ENCODE results near the gene ZNF44. TPM values are rescaled to one million over a fixed set of nuclear protein-coding genes. Genes with fewer than 3 reads are reported as not detected.

The ZNF44 gene
- total and polyA plus RNA-seq, 9 donors = 9.0 to 33.3 (median 15.5) TPM

DNA sequence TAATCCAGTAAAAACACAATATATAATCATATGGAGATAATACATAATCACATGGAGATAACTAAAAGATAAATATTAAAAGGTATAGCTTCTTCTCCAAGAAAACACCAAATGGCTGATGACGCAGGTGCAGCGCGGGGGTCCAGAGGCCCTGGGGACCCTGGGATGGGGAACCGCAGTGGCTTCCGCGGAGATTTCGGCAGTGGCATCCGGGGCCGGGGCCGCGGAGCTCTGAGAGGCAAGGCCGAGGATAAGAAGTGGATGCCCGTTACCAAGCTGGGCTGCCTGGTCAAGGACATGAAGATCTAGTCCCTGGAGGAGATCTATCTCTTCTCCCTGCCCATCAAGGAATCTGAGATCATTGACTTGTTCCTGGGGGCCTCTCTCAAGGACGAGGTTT lies 10.5 kb downstream of the ZNF44 start:
- DNase-seq = no peak
- no peak overlapping the region for H3K27ac ChIP-seq
- no peaks in the 10 kb centered on the region for H3K27me3 ChIP-seq

DNA sequence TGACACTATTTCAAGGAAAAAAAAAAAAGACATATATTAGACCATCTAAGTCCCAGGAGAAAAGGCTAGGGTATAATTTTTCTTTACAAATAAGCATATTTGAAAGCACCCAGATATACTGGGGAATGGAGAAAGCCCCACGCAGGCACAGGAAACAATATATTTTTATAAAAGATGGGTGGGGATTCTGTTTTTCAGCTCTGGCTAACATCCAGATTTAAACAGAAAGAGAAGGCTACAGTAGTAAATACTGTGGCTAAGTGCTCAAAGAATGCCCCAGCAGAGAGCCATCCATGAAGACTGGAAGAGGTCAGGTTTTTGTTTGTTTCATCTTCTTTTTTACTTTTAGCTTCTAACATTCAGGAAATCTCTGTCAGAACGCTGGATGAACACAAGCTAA lies 16.0 kb downstream of the ZNF44 start:
- no peak for TF ChIP-seq EP300 (IDR thresholded peaks at IDR 0.05)
- Histone ChIP-seq H3K9me3 (peaks cover 0 to 9% of the 10 kb centered on the region in 2 donors), H3K27ac (no peak overlapping the region), H3K36me3 (no peaks in the 10 kb centered on the region), H3K4me3 (no peak overlapping the region), H3K4me1 (ENCODE audit: insufficient read depth) (peaks cover 2% of the 10 kb centered on the region), H3K27me3 (no peaks in the 10 kb centered on the region)
- WGBS, 3 donors = 74 to 87% (median 81%) methylated on average over 2 of the region's 2 CpGs
- intact Hi-C loops (cut with DNase I) = no loop called here
- DNase-seq = no peak

More for the DNA sequence above, 10.5 kb downstream of the ZNF44 start:
- H3K4me3 ChIP-seq = no peak overlapping the region
- TF ChIP-seq, protein P1, sequence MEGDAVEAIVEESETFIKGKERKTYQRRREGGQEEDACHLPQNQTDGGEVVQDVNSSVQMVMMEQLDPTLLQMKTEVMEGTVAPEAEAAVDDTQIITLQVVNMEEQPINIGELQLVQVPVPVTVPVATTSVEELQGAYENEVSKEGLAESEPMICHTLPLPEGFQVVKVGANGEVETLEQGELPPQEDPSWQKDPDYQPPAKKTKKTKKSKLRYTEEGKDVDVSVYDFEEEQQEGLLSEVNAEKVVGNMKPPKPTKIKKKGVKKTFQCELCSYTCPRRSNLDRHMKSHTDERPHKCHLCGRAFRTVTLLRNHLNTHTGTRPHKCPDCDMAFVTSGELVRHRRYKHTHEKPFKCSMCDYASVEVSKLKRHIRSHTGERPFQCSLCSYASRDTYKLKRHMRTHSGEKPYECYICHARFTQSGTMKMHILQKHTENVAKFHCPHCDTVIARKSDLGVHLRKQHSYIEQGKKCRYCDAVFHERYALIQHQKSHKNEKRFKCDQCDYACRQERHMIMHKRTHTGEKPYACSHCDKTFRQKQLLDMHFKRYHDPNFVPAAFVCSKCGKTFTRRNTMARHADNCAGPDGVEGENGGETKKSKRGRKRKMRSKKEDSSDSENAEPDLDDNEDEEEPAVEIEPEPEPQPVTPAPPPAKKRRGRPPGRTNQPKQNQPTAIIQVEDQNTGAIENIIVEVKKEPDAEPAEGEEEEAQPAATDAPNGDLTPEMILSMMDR (IDR thresholded peaks at IDR 0.05) = no peak
- no peak for TF ChIP-seq EP300 (IDR thresholded peaks at IDR 0.05)
- TF ChIP-seq POLR2A (IDR thresholded peaks at IDR 0.05) = no peak
- peaks cover 5% of the 10 kb centered on the region for H3K4me1 ChIP-seq (ENCODE audit: insufficient read depth)
- H3K36me3 ChIP-seq = no peaks in the 10 kb centered on the region
- intact Hi-C loops (cut with DNase I) = no loop called here
- 96 to 100% (median 96%) methylated on average over 14 of the region's 14 CpGs for WGBS, 3 donors
- H3K9me3 ChIP-seq = no peaks in the 10 kb centered on the region

DNA sequence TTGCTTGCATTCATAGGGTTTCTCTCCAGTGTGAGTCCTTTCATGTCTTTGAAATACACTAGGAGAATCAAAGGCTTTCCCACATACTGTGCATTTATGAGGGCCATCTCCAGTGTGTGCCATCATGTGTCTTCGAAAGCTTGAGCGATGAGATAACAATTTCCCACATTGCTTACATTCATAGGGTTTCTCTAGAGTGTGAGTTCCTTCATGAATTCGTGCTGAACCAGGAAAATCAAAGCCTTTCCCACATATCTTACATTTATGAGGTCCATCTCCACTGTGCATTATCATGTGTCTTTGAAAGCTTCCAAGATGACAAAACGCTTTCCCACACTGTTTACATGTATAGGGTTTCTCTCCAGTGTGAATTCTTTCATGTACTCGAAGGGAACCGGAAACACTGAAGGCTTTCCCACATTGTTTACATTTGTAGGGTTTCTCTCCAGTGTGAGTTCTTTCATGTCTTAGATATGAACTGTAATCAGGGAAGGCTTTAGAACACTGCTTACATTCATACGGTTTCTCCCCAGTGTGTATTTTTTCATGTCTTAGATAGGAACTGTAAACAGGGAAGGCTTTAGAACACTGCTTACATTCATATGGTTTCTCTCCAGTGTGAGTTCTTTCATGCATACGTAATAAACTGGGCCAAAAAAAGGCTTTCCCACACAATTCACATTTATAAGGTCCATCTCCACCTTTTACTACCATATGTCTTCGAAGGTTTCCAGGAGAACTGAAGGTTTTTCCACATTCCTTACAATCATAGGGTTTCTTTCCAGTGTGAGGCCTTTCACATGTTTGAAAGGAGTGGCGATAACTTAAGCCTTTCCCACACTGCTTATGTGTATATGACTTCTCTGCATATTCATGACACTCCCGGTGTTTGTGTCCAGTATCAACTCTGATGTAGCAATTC lies 21.4 kb downstream of the ZNF44 start:
- DNase-seq = no peak
- Histone ChIP-seq H3K36me3 (no peaks in the 10 kb centered on the region), H3K9me3 (peaks cover 0 to 34% of the 10 kb centered on the region in 2 donors), H3K27ac (no peak overlapping the region), H3K4me3 (no peak overlapping the region), H3K4me1 (ENCODE audit: insufficient read depth) (no peaks in the 10 kb centered on the region), H3K27me3 (no peaks in the 10 kb centered on the region)
- WGBS, 3 donors = 95 to 98% (median 97%) methylated on average over 11 of the region's 11 CpGs
- intact Hi-C loops (cut with DNase I) = no loop called here
- TF ChIP-seq EP300 (IDR thresholded peaks at IDR 0.05) = no peak
- TF ChIP-seq, protein P1 (IDR thresholded peaks at IDR 0.05) = no peak
- TF ChIP-seq POLR2A (IDR thresholded peaks at IDR 0.05) = no peak

DNA sequence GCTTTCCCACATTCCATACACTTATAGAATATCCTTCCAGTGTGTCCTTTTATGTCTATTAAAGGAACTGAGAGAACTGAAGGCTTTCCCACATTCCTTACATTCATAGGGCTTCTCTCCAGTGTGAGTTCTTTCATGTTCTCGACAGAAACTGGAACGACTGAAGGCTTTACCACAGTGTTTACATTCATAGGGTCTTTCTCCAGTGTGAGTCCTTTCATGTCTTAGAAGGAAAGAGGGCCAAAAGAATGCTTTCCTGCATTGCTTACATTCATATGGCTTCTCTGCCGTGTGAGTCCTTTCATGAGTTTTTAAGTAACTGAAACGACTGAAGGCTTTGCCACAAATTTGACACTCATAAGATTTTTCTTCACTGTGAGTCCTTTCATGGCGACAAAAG lies 22.3 kb downstream of the ZNF44 start:
- Histone ChIP-seq H3K9me3 (peaks cover 0 to 31% of the 10 kb centered on the region in 2 donors), H3K4me1 (ENCODE audit: insufficient read depth) (no peaks in the 10 kb centered on the region), H3K27me3 (no peaks in the 10 kb centered on the region), H3K4me3 (no peak overlapping the region), H3K27ac (no peak overlapping the region), H3K36me3 (no peaks in the 10 kb centered on the region)
- intact Hi-C loops (cut with DNase I) = no loop called here
- whole genome bisulfite sequencing, 3 donors = 95 to 98% (median 97%) methylated on average over 5 of the region's 5 CpGs
- TF ChIP-seq, protein P1 (IDR thresholded peaks at IDR 0.05) = no peak
- TF ChIP-seq EP300 (IDR thresholded peaks at IDR 0.05) (no peak), POLR2A (IDR thresholded peaks at IDR 0.05) (no peak)
- no peak for DNase-seq

DNA sequence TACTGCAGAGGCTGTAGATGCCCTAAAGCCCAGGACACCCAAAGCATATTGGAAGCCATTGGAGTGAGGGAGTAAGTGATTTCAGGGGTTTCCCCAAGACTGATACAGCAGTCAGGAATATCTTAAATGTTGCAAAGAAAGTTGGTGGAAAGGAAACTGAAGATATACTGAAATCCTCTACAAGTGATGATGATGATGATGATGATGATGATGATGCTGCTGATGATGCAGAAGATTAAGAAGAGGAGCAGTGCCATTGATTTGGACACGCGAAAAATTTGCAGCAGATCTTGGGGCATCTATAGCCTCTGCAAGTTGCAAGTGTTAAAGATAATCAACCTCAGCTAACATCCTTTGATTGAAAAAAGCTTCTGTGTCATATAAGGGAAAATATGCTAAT lies 23.8 kb downstream of the ZNF44 start:
- H3K27ac ChIP-seq = no peak overlapping the region
- H3K36me3 ChIP-seq = no peaks in the 10 kb centered on the region
- TF ChIP-seq, protein P1 (IDR thresholded peaks at IDR 0.05) = no peak
- TF ChIP-seq POLR2A (IDR thresholded peaks at IDR 0.05) = no peak
- no peak for TF ChIP-seq EP300 (IDR thresholded peaks at IDR 0.05)

More for the DNA sequence above, 23.8 kb downstream of the ZNF44 start:
- intact Hi-C loops (cut with DNase I) = no loop called here
- WGBS, 3 donors = 100% methylated on average over 2 of the region's 2 CpGs
- peaks cover 0 to 31% of the 10 kb centered on the region in 2 donors for H3K9me3 ChIP-seq
- H3K4me3 ChIP-seq = no peak overlapping the region
- no peak for DNase-seq
- no peaks in the 10 kb centered on the region for H3K4me1 ChIP-seq (ENCODE audit: insufficient read depth)
- H3K27me3 ChIP-seq = no peaks in the 10 kb centered on the region
